ENCODE results near the gene CERT1. TPM values are rescaled to one million over a fixed set of nuclear protein-coding genes. Genes with fewer than 3 reads are reported as not detected.

The CERT1 gene
- total RNA-seq, 1 experiment from 2014 or later, result 50.2 TPM

DNA sequence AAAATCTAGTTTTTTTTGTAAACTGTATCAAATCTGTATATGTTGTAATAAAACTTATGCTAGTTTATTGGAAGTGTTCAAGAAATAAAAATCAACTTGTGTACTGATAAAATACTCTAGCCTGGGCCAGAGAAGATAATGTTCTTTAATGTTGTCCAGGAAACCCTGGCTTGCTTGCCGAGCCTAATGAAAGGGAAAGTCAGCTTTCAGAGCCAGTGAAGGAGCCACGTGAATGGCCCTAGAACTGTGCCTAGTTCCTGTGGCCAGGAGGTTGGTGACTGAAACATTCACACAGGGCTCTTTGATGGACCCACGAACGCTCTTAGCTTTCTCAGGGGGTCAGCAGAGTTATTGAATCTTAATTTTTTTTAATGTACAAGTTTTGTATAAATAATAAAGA is 150.1 kb downstream of the CERT1 start:
- Histone ChIP-seq H2BK15ac (ENCODE audit: low read depth, low read length) (no peak overlapping the region), H3K18ac (ENCODE audit: insufficient read length, low read depth, low read length) (no peak overlapping the region), H4K91ac (ENCODE audit: insufficient read length, low read depth, low read length) (no peak overlapping the region), H3K4me1 (ENCODE audit: insufficient read depth, low read length) (no peaks in the 10 kb centered on the region), H3K23ac (ENCODE audit: insufficient read length, low read depth, low read length) (no peak overlapping the region), H3K4me2 (ENCODE audit: insufficient read depth, insufficient read length, low read length) (no peak overlapping the region), H2BK12ac (ENCODE audit: insufficient read length, low read depth, low read length) (no peak overlapping the region), H3K79me1 (ENCODE audit: insufficient read depth, low read depth, low read length, poor library complexity, severe bottlenecking) (no peaks in the 10 kb centered on the region), H3K9me3 (ENCODE audit: control insufficient read depth, low read depth, low read length) (no peaks in the 10 kb centered on the region), H2AK5ac (ENCODE audit: insufficient read length, low read length) (no peak overlapping the region), H3K4ac (ENCODE audit: low read depth, low read length) (no peak overlapping the region), H4K5ac (ENCODE audit: insufficient read length, low read depth, low read length) (no peak overlapping the region), H4K8ac (replicated peaks; ENCODE audit: insufficient read length, low read depth, low read length) (no peak overlapping the region), H3K27ac (ENCODE audit: insufficient read length, low read depth, low read length) (no peak overlapping the region), H2AFZ (ENCODE audit: low read length) (no peak overlapping the region), H2BK120ac (ENCODE audit: low read depth, low read length, poor library complexity, severe bottlenecking) (no peak overlapping the region), H3K23me2 (ENCODE audit: insufficient read length, low read depth, low read length, poor library complexity, severe bottlenecking) (no peaks in the 10 kb centered on the region), H3K27me3 (ENCODE audit: insufficient read depth, low read length) (no peaks in the 10 kb centered on the region), H3K9ac (ENCODE audit: extremely low read depth, insufficient read length, low read length) (no peak overlapping the region), H4K20me1 (ENCODE audit: control insufficient read depth, insufficient read depth, insufficient read length) (no peaks in the 10 kb centered on the region), H2BK20ac (ENCODE audit: low read depth, low read length, poor library complexity, severe bottlenecking) (no peak overlapping the region), H3K14ac (ENCODE audit: insufficient read depth, low read length) (no peak overlapping the region), H3K79me2 (ENCODE audit: insufficient read depth, low read length) (no peaks in the 10 kb centered on the region), H3T11ph (ENCODE audit: low read length) (no peak overlapping the region), H3K56ac (ENCODE audit: insufficient read length, low read depth, low read length) (no peak overlapping the region), H2BK5ac (ENCODE audit: insufficient read length, low read length) (no peak overlapping the region)
- DNase-seq, result no peak
- no peaks in the 10 kb centered on the region; the same call in 1 of the 2 replicates for H3K27me3 Mint-ChIP-seq (ENCODE audit: low read depth)
- TF ChIP-seq, protein P1, sequence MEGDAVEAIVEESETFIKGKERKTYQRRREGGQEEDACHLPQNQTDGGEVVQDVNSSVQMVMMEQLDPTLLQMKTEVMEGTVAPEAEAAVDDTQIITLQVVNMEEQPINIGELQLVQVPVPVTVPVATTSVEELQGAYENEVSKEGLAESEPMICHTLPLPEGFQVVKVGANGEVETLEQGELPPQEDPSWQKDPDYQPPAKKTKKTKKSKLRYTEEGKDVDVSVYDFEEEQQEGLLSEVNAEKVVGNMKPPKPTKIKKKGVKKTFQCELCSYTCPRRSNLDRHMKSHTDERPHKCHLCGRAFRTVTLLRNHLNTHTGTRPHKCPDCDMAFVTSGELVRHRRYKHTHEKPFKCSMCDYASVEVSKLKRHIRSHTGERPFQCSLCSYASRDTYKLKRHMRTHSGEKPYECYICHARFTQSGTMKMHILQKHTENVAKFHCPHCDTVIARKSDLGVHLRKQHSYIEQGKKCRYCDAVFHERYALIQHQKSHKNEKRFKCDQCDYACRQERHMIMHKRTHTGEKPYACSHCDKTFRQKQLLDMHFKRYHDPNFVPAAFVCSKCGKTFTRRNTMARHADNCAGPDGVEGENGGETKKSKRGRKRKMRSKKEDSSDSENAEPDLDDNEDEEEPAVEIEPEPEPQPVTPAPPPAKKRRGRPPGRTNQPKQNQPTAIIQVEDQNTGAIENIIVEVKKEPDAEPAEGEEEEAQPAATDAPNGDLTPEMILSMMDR (conservative IDR thresholded peaks at IDR 0.05), result no peak
- peak overlapping the region in 1 of 3 experiments; percentile 93; a peak in 1 of 7 replicates for H3K27ac Mint-ChIP-seq
- H3K4me3 Mint-ChIP-seq, result no peak overlapping the region
- H3K36me3 Mint-ChIP-seq (ENCODE audit: insufficient read depth in 1 of 3, low read depth in 3 of 3), result peaks cover 29 to 58% (median 51%) of the 10 kb centered on the region in 3 experiments; a peak in 6 of 7 replicates
- H3K4me1 Mint-ChIP-seq, result peaks cover 27 to 31% of the 10 kb centered on the region in 2 experiments
- no CpG with 5 or more reads among the region's 4 CpGs for WGBS (ENCODE audit: extremely low coverage, insufficient read length, low lambda C conversion rate)
- no peaks in the 10 kb centered on the region for H3K9me3 Mint-ChIP-seq

All from H9 (cell line).